CD8-positive, alpha-beta memory T cell (primary cell): Measurements from ENCODE around the gene EHMT1. TPM values are rescaled to one million over a fixed set of nuclear protein-coding genes. Genes with fewer than 3 reads are reported as not detected.

Source experiments
- CTCF ChIA-PET: fragments of 350-600 bp; sonication (Branson Sonifier 250); formaldehyde crosslinking; loops from one replicate; lab custom pipeline; 2021; ENCODE audit warnings: antibody characterized with exemption; lab: Charles Lee
- POLR2A ChIA-PET: fragments of 350-600 bp; sonication (Branson Sonifier 250); formaldehyde crosslinking; loops from one replicate; lab custom pipeline; 2021; ENCODE audit warnings: antibody characterized with exemption; lab: Charles Lee
- DNase-seq, 5 donors: peaks; one replicate each; pipeline versions ENCODE4 v3.0.0 to v3.0.0-alpha.2; 2020 to 2022; ENCODE audit warnings: mixed read lengths in 1 of 5
- H3K27ac ChIP-seq: one replicate; pipeline ENCODE4 v1.7.0; 2013; ENCODE audit warnings: low read depth, mild to moderate bottlenecking, low read length, moderate library complexity
- H3K27me3 ChIP-seq: 2 replicates; pipeline ENCODE4 v1.7.0; 2013; ENCODE audit warnings: low read length, mild to moderate bottlenecking; ENCODE audit not compliant: insufficient read depth, poor library complexity, severe bottlenecking
- H3K36me3 ChIP-seq: 2 replicates; pipeline ENCODE4 v1.7.0; 2013; ENCODE audit warnings: mild to moderate bottlenecking, low read length, moderate library complexity; ENCODE audit not compliant: insufficient read depth
- H3K4me1 ChIP-seq: 2 replicates; pipeline ENCODE4 v1.7.0; 2013; ENCODE audit warnings: mild to moderate bottlenecking, low read length, moderate library complexity; ENCODE audit not compliant: insufficient read depth
- H3K4me3 ChIP-seq: 2 replicates; pipeline ENCODE4 v1.7.0; 2013; ENCODE audit warnings: mild to moderate bottlenecking, low read length
- H3K9me3 ChIP-seq: 2 replicates; pipeline ENCODE4 v1.7.0; 2013; ENCODE audit warnings: mild to moderate bottlenecking, low read length
- H3K27ac Mint-ChIP-seq, 8 donors: one replicate each; pipeline ENCODE4 v1.8.0; 2020 to 2021; ENCODE audit warnings: mixed read lengths in 8 of 8, mild to moderate bottlenecking in 6 of 8, inconsistent platforms in 3 of 8, moderate library complexity in 3 of 8
- H3K27me3 Mint-ChIP-seq, 2 donors: one replicate each; pipeline ENCODE4 v1.8.0; 2020 to 2021; ENCODE audit warnings: mixed read lengths in 2 of 2, mild to moderate bottlenecking in 1 of 2, moderate library complexity in 1 of 2
- H3K36me3 Mint-ChIP-seq, 3 donors: one replicate each; pipeline ENCODE4 v1.8.0; 2020 to 2021; ENCODE audit warnings: mixed read lengths in 3 of 3, inconsistent platforms in 1 of 3, mild to moderate bottlenecking in 1 of 3
- H3K4me1 Mint-ChIP-seq, 3 donors: one replicate each; pipeline ENCODE4 v1.8.0; 2020 to 2021; ENCODE audit warnings: mixed read lengths in 3 of 3, inconsistent platforms in 1 of 3, mild to moderate bottlenecking in 1 of 3
- H3K4me3 Mint-ChIP-seq, 7 donors: one replicate each; pipeline ENCODE4 v1.8.0; 2020 to 2021; ENCODE audit warnings: mixed read lengths in 7 of 7, mild to moderate bottlenecking in 6 of 7, moderate library complexity in 4 of 7, inconsistent platforms in 2 of 7
- H3K9me3 Mint-ChIP-seq, 5 donors: one replicate each; pipeline ENCODE4 v1.8.0; 2020 to 2022; ENCODE audit warnings: mixed read lengths in 5 of 5, mild to moderate bottlenecking in 3 of 5, moderate library complexity in 2 of 5, inconsistent platforms in 1 of 5
- polyA plus RNA-seq: library from polyadenylated mRNA; unstranded; fragments of 300-500 nt; fragmentation: Illumina TruSeq; gene quantifications from one replicate; pipeline ENCODE4 v1.2.3, GENCODE V29; 2021
- total RNA-seq, 2 experiments: library from RNA; stranded (reverse); gene quantifications; one replicate each; pipeline ENCODE4 v1.2.3, GENCODE V29; 2021

EHMT1 gene
- total and polyA plus RNA-seq, 3 experiments from 2014 or later, result 37.0 to 74.6 (median 68.9) TPM

DNA sequence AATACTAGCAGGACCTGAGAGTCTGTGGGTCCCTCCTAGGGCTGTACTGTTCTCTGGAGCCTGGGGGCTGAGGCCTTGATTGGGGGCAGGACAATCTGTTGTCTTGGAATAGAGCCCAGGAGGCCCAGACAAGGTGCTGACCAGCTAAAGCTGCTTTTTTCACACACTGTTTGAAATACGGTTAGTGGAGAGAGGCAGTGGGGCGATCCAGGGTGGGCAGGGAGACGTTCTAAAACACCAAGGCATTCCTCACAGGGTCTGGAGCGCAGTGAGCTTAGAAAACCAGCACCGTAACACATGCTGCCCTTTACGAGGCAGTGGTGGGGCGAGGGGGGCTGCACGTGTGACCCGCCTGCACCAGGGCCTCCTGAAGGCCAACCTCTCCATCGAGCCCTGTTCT lies 55.1 kb downstream of the EHMT1 start:
- Mint-ChIP-seq H3K4me1 (peaks cover 33 to 63% (median 42%) of the 10 kb centered on the region in 3 donors), H3K36me3 (peaks cover 4 to 31% (median 12%) of the 10 kb centered on the region in 3 donors), H3K9me3 (no peaks in the 10 kb centered on the region), H3K4me3 (no peak overlapping the region), H3K27ac (peak overlapping the region in 2 of 8 donors; percentile 27 to 75), H3K27me3 (no peaks in the 10 kb centered on the region)
- Histone ChIP-seq H3K9me3 (no peaks in the 10 kb centered on the region), H3K4me1 (peaks cover 8% of the 10 kb centered on the region), H3K27me3 (no peaks in the 10 kb centered on the region), H3K36me3 (no peaks in the 10 kb centered on the region), H3K27ac (no peak overlapping the region), H3K4me3 (no peak overlapping the region)
- DNase-seq, result no peak
- POLR2A ChIA-PET, result no interaction called here
- CTCF ChIA-PET, result interaction anchor here (1.0 to 1.4 kb wide), 3 partner anchors 10 to 99 kb away, joined by 3 to 5 read pairs (median 5); no protein-coding TSS in a partner anchor

DNA sequence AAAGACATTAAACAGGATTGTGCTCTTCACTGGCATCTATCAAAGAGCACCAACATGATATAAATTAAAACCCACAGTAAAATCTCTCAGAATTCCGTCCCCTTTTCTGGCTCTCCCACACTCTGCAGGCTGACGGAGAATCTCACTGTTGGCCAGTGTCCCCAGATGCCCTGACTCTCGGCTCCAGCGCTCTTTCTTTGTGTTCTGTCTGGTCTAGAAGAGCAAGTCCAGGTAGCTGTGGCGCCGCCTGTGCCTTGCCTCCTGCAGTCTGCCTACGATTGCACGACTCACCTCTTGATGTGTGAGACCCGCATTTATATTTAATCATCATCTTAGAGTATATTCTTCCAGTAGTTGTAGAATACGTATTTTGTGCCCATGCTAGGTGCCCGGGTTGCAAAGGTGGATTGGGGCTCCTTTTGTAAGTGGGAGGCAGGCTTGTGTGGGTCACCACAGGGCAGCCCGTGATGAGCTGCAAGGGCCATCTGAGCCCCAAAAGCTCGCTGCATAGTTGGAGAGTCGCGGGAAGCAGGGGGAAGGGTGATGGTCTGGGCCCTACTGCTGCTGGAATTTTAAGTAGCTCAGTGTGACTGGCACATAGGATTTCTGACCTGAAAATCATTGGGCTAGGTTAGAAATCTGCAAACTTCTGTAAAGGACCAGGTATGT lies 55.6 kb downstream of the EHMT1 start:
- no peak for DNase-seq
- H3K27ac Mint-ChIP-seq, result peak overlapping the region in 4 of 8 donors; percentile 22 to 75 (median 47)
- no peaks in the 10 kb centered on the region for H3K27me3 Mint-ChIP-seq
- peaks cover 32 to 63% (median 41%) of the 10 kb centered on the region in 3 donors for H3K4me1 Mint-ChIP-seq
- H3K4me3 ChIP-seq, result no peak overlapping the region
- ChIA-PET CTCF (no interaction called here), POLR2A (no interaction called here)
- peak overlapping the region in 1 of 7 donors; percentile 81 for H3K4me3 Mint-ChIP-seq
- H3K36me3 ChIP-seq, result no peaks in the 10 kb centered on the region
- H3K9me3 ChIP-seq, result no peaks in the 10 kb centered on the region
- no peak overlapping the region for H3K27ac ChIP-seq
- peaks cover 12% of the 10 kb centered on the region for H3K4me1 ChIP-seq
- H3K9me3 Mint-ChIP-seq, result no peaks in the 10 kb centered on the region
- no peaks in the 10 kb centered on the region for H3K27me3 ChIP-seq
- peaks cover under 1 to 29% (median 8%) of the 10 kb centered on the region in 3 donors for H3K36me3 Mint-ChIP-seq

DNA sequence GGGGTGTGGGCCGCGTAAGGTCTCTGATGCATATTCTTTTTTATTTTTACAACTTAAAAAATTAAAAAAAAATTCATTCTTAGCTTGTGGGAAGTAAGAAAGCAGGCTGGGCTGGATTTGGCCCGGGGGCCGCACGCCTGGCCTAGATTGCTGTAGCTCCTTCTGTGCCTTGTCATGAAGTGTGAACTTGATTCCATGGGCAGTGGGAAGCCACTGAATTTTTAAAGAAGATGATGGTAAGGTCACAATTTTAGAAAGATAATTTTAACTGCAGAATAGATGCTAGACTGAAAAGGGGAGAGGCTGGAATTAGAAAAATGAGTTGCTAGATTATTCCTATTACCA lies 56.1 kb downstream of the EHMT1 start:
- Mint-ChIP-seq H3K36me3 (peaks cover 0 to 31% (median 8%) of the 10 kb centered on the region in 3 donors), H3K9me3 (no peaks in the 10 kb centered on the region), H3K27ac (no peak overlapping the region), H3K4me1 (peaks cover 35 to 66% (median 46%) of the 10 kb centered on the region in 3 donors), H3K4me3 (no peak overlapping the region), H3K27me3 (no peaks in the 10 kb centered on the region)
- no peaks in the 10 kb centered on the region for H3K9me3 ChIP-seq
- ChIA-PET CTCF (no interaction called here), POLR2A (interaction anchor here (0.6 kb wide), 1 partner anchor 9 kb away, joined by 3 read pairs; no protein-coding TSS in a partner anchor)
- H3K4me3 ChIP-seq, result no peak overlapping the region
- H3K27ac ChIP-seq, result no peak overlapping the region
- DNase-seq, result no peak
- no peaks in the 10 kb centered on the region for H3K36me3 ChIP-seq
- H3K4me1 ChIP-seq, result peaks cover 13% of the 10 kb centered on the region
- H3K27me3 ChIP-seq, result no peaks in the 10 kb centered on the region

DNA sequence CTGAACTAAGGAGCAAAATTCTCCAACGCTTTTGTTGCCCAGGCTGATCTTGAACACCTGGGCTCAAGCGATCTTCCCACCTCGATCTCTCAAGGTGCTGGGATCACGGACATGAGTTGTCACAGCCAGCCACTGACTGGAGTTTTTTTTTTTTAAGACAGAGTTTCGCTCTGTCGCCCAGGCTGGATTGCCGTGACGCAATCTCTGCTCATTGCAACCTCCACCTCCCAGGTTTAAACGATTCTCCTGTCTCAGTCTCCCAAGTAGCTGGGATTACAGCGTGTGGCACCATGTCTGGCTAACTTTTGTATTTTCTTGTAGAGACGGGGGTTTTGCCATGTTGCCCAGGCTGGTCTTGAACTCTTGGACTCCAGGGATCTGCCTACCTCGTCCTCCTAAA lies 58.2 kb downstream of the EHMT1 start:
- Histone ChIP-seq H3K9me3 (no peaks in the 10 kb centered on the region), H3K4me1 (peaks cover 13% of the 10 kb centered on the region), H3K27ac (no peak overlapping the region), H3K36me3 (no peaks in the 10 kb centered on the region), H3K27me3 (no peaks in the 10 kb centered on the region), H3K4me3 (no peak overlapping the region)
- peaks cover 0 to 32% (median 10%) of the 10 kb centered on the region in 3 donors for H3K36me3 Mint-ChIP-seq
- peak overlapping the region in 1 of 8 donors; percentile 81 for H3K27ac Mint-ChIP-seq
- peaks cover 33 to 63% (median 55%) of the 10 kb centered on the region in 3 donors for H3K4me1 Mint-ChIP-seq
- no peak for DNase-seq
- no peaks in the 10 kb centered on the region for H3K9me3 Mint-ChIP-seq
- POLR2A ChIA-PET, result no interaction called here
- H3K27me3 Mint-ChIP-seq, result no peaks in the 10 kb centered on the region
- CTCF ChIA-PET, result no interaction called here
- no peak overlapping the region for H3K4me3 Mint-ChIP-seq

DNA sequence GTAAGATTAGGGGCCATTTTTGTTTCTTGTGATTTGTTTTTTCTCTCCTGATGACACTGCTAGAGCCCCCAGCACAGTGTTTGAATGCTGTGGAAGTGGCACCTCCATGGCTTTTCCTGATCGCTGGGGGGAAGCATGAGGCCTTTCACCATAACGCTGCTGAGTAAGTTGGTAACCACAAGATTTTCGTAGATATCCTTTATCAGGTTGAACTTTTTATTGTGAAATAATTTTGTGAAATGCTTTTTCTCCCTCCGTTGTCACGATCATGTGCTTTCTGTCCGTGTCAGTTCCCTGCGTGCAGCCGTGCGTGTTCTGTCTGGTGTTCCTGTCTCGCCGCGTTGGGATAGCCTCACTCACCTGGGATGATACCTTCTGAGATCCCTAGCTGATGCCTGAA lies 59.4 kb downstream of the EHMT1 start:
- H3K27me3 Mint-ChIP-seq, result no peaks in the 10 kb centered on the region
- Histone ChIP-seq H3K27me3 (no peaks in the 10 kb centered on the region), H3K9me3 (no peaks in the 10 kb centered on the region), H3K4me3 (no peak overlapping the region), H3K27ac (no peak overlapping the region), H3K4me1 (peaks cover 10% of the 10 kb centered on the region), H3K36me3 (no peaks in the 10 kb centered on the region)
- H3K4me1 Mint-ChIP-seq, result peaks cover 29 to 60% (median 47%) of the 10 kb centered on the region in 3 donors
- H3K4me3 Mint-ChIP-seq, result no peak overlapping the region
- peak overlapping the region in 1 of 8 donors; percentile 39 for H3K27ac Mint-ChIP-seq
- peaks cover 0 to 34% (median 10%) of the 10 kb centered on the region in 3 donors for H3K36me3 Mint-ChIP-seq
- DNase-seq, result no peak
- no peaks in the 10 kb centered on the region for H3K9me3 Mint-ChIP-seq
- ChIA-PET CTCF (no interaction called here), POLR2A (no interaction called here)

DNA sequence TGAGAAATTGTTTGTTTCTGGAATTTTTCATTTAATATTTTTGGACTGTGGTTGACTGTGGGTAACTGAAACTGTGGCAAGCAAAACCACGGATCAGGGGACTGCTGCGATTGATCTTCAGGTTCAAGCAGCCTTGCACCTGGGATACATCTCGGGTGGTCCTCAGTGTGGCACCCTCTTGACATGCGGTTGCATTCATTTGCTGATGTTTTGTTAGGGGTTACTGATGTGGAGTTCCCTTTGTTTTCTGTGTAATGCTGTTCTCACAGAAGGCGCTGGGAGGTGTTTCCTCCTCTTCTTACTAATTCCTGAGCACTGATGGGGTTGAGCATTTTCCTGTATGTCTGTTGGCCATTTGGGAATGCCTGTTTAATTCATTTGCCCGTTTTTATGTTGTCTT lies 60.4 kb downstream of the EHMT1 start:
- peak overlapping the region in 3 of 8 donors; percentile 41 to 43 (median 42) for H3K27ac Mint-ChIP-seq
- no peak for DNase-seq
- ChIA-PET POLR2A (no interaction called here), CTCF (no interaction called here)
- Histone ChIP-seq H3K27me3 (no peaks in the 10 kb centered on the region), H3K4me1 (peaks cover 5% of the 10 kb centered on the region), H3K4me3 (no peak overlapping the region), H3K27ac (no peak overlapping the region), H3K36me3 (no peaks in the 10 kb centered on the region), H3K9me3 (no peaks in the 10 kb centered on the region)
- peaks cover 29 to 60% (median 50%) of the 10 kb centered on the region in 3 donors for H3K4me1 Mint-ChIP-seq
- no peak overlapping the region for H3K4me3 Mint-ChIP-seq
- H3K9me3 Mint-ChIP-seq, result no peaks in the 10 kb centered on the region
- H3K36me3 Mint-ChIP-seq, result peaks cover 0 to 35% (median 10%) of the 10 kb centered on the region in 3 donors
- no peaks in the 10 kb centered on the region for H3K27me3 Mint-ChIP-seq

DNA sequence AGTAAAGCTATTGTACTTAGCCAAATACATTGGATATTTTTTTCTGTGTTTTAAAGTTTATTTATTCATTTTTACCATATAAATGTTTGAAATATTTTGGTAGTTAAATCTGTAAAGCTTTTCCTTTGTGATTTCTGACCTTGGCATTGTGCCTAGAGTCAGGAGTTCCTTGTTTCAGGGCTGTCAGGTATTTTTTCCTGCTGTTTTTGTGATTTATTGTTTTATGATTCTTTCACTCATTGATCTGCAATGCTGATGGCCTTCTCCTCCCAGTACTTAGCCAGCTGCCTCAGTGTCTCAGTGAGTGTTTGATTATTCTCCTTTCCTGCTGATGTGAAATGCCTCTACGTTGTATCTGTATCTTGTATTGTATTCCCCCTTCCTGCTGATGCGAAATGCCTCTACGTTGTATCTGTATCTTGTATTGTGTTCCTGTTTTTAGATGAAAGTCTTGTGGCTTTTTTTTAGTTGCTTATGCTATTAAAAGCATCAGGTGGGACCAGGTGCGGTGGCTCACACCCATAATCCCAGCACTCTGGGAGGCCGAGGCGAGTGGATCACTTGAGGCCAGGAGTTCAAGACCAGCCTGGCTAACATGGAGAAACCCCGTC lies 61.0 kb downstream of the EHMT1 start:
- peak overlapping the region in 4 of 8 donors; percentile 1 to 51 (median 18) for H3K27ac Mint-ChIP-seq
- peaks cover 0 to 34% (median 7%) of the 10 kb centered on the region in 3 donors for H3K36me3 Mint-ChIP-seq
- no peaks in the 10 kb centered on the region for H3K27me3 ChIP-seq
- H3K9me3 Mint-ChIP-seq, result no peaks in the 10 kb centered on the region
- H3K36me3 ChIP-seq, result no peaks in the 10 kb centered on the region
- DNase-seq, result no peak
- CTCF ChIA-PET, result no interaction called here
- no peak overlapping the region for H3K4me3 Mint-ChIP-seq
- no peaks in the 10 kb centered on the region for H3K9me3 ChIP-seq
- peaks cover 5% of the 10 kb centered on the region for H3K4me1 ChIP-seq
- H3K27me3 Mint-ChIP-seq, result no peaks in the 10 kb centered on the region
- H3K27ac ChIP-seq, result no peak overlapping the region
- peaks cover 27 to 59% (median 50%) of the 10 kb centered on the region in 3 donors for H3K4me1 Mint-ChIP-seq
- no peak overlapping the region for H3K4me3 ChIP-seq
- POLR2A ChIA-PET, result no interaction called here
